Stimulated activated CD8-positive, alpha-beta memory T cell treated with anti-CD3 and anti-CD28 coated beads, Interleukin-15, amount 100 ng/mL, for 4 hours (primary cell): ENCODE measurements around the gene SLC52A1.

ENCODE experiments used
- DNase-seq, 2 donors: peaks; one replicate each; pipeline ENCODE4 v3.0.0-alpha.2; 2020; ENCODE audit warnings: low read depth in 2 of 2

Gene SLC52A1

DNA sequence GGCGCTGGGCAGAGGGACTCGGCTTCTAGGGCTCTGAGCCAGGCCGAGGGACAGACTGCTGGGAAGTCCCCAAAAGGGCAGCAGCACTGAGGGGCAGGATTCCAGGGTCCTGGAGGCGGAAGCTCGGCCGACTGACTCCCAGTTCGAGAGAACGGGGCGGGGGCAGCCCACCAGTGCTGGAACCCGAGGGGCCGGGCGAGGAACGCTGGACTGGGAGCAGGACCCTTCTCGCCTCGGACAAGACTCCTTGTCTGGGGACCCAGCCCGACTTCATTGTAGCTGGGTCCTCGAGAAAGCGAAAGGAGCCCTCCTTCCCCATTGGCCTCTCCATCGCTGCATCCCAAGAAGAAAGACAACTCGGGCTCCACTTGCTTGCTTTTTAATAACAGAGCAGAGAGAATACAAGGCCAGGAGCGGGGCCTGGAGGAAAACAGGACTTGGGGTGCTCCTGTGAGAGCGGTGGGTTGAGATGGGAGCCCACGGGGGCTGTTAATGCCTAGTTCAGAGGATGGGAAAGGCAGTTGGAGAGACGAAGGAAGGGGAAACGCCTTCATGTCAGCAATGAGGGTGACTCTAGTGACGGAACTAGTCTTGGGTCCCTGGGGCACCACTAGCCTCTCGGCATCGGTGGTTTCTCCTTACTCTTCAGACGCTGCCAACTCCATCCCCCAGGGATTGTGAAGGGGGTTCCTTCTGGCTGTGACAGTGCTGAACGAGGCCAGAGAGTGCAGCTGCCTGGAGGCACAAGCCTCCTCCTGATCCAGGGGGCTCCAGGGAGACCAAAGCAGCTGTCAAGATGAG is 47.3 kb downstream of the SLC52A1 start:
- no peak for DNase-seq

DNA sequence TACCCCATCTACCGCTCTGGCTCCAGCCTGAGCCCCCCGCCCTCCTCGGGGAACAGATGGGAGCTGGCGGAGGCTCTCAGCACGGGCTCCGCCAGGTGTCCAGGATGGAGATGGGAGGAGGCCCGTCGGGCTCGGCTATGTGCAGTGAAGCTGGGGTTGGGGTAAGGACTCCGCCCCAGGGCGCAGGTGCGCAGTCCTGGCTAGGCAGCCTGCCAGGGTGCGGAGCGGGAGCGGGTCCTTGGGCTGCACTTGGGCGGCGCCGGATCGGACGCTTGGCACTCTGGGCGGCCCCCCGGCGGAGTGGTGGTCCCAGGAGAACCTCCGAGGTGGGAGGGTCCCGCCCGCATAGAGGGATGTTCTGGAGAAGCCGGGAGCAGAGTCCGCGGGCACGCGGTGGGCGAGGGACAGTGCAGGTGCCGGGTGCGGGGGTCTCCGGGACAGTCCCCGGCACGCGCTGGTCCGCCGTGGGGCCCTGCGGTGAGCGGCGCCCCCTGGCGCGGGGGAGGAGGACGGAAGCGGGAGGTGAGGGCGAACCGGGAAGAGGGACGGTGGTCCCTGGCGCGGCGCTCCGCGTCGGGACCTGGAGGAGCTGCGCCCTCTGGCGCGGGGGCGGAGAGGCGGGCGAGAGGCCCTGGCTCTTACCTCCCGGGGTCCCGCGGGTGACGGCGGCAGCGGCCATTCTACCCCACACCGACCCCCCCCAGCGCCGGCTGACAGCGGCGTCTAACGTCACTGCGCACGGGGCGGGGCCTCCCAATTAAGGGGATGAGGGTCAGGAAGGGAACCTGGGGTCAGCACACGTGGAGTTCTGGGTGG is 48.1 kb downstream of the SLC52A1 start, which contains the start of gene CAMTA2:
Gene CAMTA2, minus strand, starts transcription at position 725 of the 816 bp plus-strand sequence. CDS start 1,453 bp downstream, outside the sequence.
- DNase-seq = peak; percentile 74 to 76

DNA sequence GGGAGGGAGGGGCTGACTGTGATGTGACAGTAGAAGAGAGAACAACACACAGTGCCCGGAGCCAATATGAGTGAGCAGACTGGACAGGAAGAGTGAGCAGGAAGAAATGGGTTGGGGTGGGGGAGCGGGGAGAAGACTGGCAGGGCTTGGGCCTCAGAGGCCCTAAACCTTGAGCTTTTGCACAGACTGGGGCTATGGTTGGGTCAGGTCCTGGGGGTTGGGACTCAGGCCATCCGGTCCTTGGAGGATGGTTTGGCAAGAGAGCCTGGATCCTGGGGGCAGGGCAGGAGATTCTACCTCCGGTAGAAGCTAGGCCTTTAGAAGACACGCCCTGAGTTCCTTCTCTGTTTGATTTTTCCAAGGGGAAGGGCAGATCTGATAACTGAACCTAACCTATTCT is 48.8 kb downstream of the SLC52A1 start:
- no peak for DNase-seq
